ENCODE measurements around the gene XXYLT1.

DNA sequence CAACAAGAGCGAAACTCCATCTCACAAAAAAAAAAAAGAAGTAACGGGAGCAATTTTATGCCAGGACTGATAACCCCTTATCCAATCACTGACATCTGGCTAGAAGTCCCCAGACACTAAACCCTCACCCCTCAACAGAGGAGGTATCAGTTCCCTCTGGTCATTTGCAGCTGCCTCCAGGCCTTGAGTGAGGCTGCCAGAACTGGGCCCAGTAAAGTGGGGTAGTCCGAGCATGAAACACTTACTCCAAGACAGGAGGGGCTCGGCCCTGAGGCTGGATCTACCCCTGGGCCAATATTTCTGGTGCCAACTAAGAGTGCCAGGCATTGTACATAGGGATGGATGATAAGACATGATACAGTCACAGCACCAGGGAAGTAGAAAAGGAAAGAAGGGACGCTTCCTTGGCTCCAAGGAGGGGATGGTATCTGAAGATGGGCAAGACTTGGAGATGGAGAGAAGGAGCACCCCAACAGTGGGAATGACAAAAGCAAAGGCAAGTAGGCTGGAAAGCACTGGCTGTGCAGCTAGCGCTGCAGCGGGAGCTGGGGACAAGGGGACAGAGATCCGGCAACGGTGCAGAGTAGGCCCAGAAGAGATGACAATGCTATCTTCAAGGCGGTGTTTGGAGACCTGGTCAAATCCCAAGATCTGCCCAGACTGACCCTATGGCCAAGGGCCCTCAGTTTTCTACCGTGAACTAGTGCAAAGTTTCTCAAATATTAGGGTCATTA lies 2.2 kb downstream of the XXYLT1 start:
- no peak for TF ChIP-seq EZH2 (IDR thresholded peaks at IDR 0.05)
- no peak for TF ChIP-seq ELF1 (IDR thresholded peaks at IDR 0.05; ENCODE audit: borderline replicate concordance, low read depth)
- TF ChIP-seq, protein P1, sequence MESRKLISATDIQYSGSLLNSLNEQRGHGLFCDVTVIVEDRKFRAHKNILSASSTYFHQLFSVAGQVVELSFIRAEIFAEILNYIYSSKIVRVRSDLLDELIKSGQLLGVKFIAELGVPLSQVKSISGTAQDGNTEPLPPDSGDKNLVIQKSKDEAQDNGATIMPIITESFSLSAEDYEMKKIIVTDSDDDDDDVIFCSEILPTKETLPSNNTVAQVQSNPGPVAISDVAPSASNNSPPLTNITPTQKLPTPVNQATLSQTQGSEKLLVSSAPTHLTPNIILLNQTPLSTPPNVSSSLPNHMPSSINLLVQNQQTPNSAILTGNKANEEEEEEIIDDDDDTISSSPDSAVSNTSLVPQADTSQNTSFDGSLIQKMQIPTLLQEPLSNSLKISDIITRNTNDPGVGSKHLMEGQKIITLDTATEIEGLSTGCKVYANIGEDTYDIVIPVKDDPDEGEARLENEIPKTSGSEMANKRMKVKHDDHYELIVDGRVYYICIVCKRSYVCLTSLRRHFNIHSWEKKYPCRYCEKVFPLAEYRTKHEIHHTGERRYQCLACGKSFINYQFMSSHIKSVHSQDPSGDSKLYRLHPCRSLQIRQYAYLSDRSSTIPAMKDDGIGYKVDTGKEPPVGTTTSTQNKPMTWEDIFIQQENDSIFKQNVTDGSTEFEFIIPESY (IDR thresholded peaks at IDR 0.05; ENCODE audit: extremely low read depth, insufficient replicate concordance, low read length): no peak
- TF ChIP-seq, protein P2, sequence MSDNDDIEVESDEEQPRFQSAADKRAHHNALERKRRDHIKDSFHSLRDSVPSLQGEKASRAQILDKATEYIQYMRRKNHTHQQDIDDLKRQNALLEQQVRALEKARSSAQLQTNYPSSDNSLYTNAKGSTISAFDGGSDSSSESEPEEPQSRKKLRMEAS (IDR thresholded peaks at IDR 0.05): no peak
- TF ChIP-seq, protein P3, sequence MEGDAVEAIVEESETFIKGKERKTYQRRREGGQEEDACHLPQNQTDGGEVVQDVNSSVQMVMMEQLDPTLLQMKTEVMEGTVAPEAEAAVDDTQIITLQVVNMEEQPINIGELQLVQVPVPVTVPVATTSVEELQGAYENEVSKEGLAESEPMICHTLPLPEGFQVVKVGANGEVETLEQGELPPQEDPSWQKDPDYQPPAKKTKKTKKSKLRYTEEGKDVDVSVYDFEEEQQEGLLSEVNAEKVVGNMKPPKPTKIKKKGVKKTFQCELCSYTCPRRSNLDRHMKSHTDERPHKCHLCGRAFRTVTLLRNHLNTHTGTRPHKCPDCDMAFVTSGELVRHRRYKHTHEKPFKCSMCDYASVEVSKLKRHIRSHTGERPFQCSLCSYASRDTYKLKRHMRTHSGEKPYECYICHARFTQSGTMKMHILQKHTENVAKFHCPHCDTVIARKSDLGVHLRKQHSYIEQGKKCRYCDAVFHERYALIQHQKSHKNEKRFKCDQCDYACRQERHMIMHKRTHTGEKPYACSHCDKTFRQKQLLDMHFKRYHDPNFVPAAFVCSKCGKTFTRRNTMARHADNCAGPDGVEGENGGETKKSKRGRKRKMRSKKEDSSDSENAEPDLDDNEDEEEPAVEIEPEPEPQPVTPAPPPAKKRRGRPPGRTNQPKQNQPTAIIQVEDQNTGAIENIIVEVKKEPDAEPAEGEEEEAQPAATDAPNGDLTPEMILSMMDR (IDR thresholded peaks at IDR 0.05 in 2 of 3, conservative IDR thresholded peaks at IDR 0.05 in 1 of 3; ENCODE audit: borderline replicate concordance in 1 of 3, insufficient read depth in 1 of 3, low read depth in 2 of 3, low read length in 2 of 3): no peak
- no peak for TF ChIP-seq EZH2phosphoT487 (IDR thresholded peaks at IDR 0.05; ENCODE audit: borderline replicate concordance)
- TF ChIP-seq SP1 (IDR thresholded peaks at IDR 0.05; ENCODE audit: low read depth): no peak
- no peak for TF ChIP-seq POLR2AphosphoS5 (IDR thresholded peaks at IDR 0.05; ENCODE audit: low read depth, low read length)
- TF ChIP-seq POLR2A (IDR thresholded peaks at IDR 0.05; ENCODE audit: borderline replicate concordance, extremely low read depth, insufficient read depth, insufficient read length): no peak

Measured in HCT116 (cell line).